HG03439 (cell line): Measurements from ENCODE around the gene ENAH.

Source experiments
- ATAC-seq: cut with Tn5 transposase; IDR thresholded peaks from one replicate; pipeline ENCODE4 v1.9.1; 2021; ENCODE audit warnings: mild to moderate bottlenecking, moderate library complexity; ENCODE audit not compliant: unreplicated experiment

The ENAH gene

GRCh38 chr1:225461533-225462428, 191.1 kb downstream of the ENAH start:
- ATAC-seq, result no peak

GRCh38 chr1:225460737-225461532, 192.0 kb downstream of the ENAH start:
- no peak for ATAC-seq

GRCh38 chr1:225460021-225460736, 192.7 kb downstream of the ENAH start:
- no peak for ATAC-seq

GRCh38 chr1:225458222-225458631, 194.7 kb downstream of the ENAH start:
- ATAC-seq, result no peak

- ATAC-seq, result no peak
Measured at GRCh38 chr1:225454733-225455132, 198.2 kb downstream of the ENAH start.

GRCh38 chr1:225453797-225454648, 198.9 kb downstream of the ENAH start:
- ATAC-seq, result no peak

GRCh38 chr1:225451840-225452515, 200.9 kb downstream of the ENAH start:
- no peak for ATAC-seq

- ATAC-seq, result no peak
Measured at GRCh38 chr1:225451340-225451739, 201.6 kb downstream of the ENAH start.

- ATAC-seq, result no peak
Measured at GRCh38 chr1:225450491-225451191, 202.3 kb downstream of the ENAH start.

- no peak for ATAC-seq
Measured at GRCh38 chr1:225449774-225450173, 203.1 kb downstream of the ENAH start.

- ATAC-seq, result no peak
Measured at GRCh38 chr1:225449261-225449660, 203.7 kb downstream of the ENAH start.

- no peak for ATAC-seq
Measured at GRCh38 chr1:225448146-225448805, 204.6 kb downstream of the ENAH start.

GRCh38 chr1:225447650-225448089, 205.3 kb downstream of the ENAH start:
- no peak for ATAC-seq

GRCh38 chr1:225446981-225447615, 205.8 kb downstream of the ENAH start:
- ATAC-seq, result no peak

- no peak for ATAC-seq
Measured at GRCh38 chr1:225446595-225446960, 206.3 kb downstream of the ENAH start.

GRCh38 chr1:225445639-225446594, 207.0 kb downstream of the ENAH start:
- ATAC-seq, result no peak

GRCh38 chr1:225442123-225442505, 210.8 kb downstream of the ENAH start:
- no peak for ATAC-seq
